ENCODE measurements around the gene ZDHHC8. TPM values are rescaled to one million over a fixed set of nuclear protein-coding genes. Genes with fewer than 3 reads are reported as not detected.
A peak's percentile ranks its signal among the peaks of the same experiment; 100 is the strongest.

The ZDHHC8 gene
- polyA plus RNA-seq, 2 of the 4 experiments (the other 2 are of a cell fraction) = 5.3 to 28.1 TPM

DNA sequence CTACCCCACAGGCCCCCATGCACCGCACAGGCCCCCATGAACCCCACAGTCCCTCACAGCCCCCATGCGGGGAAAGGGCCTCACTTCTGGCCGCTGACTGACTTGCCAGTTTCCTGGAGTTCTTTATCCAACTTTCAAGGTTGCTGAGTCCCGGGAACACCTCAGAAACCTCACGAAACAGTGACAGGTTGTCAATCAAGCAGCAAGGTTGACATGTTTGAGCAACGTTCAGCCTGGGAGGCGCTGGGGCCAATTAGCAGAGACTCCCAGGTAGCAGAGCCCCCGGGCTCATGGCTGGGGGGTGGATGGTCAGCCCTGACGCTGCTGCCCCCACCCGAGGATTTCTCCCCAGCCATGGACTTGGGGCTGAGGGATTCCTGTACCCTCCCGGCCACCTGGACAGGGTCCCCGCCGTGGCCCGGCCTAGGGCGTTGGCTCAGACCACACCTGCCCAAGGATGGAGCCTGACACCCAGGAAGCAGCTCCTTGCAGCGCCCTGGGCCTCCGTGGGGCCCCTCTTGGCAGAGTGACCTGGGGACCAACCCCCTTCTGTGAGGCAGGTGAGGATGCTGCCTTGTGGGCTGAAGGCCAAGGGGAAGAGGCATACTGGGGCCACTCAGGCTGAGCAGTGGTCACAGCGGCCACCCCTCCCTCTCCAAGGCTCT, 53.0 kb downstream of the ZDHHC8 start (continued):
- TF ChIP-seq EHF (CRISPR knock-in tag; IDR thresholded peaks at IDR 0.05) (no peak), HOXB13 (CRISPR knock-in tag; IDR thresholded peaks at IDR 0.05; ENCODE audit: low read depth) (no peak), POLR2A (IDR thresholded peaks at IDR 0.05; ENCODE audit: low read length) (no peak)

DNA sequence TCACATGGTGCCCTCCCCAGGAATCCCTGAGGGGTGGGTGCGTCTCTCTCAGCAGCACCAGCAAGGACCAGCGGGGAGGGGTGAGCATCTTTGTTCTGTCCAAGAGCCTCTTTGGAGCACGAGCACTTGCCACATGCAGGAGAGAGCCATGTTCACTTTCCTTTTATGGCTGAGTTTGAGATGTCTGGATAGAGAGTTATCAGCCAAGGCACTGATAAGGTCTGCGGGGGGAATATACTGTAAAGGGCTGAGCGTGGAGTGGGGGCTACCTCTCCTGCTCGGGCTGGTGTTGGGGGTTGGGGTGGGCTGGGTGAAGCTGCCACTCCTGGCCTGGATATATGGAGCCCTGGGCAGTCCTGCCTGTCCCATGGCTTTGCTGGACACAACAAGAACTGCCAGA, 54.1 kb downstream of the ZDHHC8 start:
- ATAC-seq (no peak), FAIRE-seq (no peak), DNase-seq (ENCODE audit: low read depth in 1 of 2, low spot score in 1 of 2) (no peak)
- Histone ChIP-seq H3K4me3 (no peak overlapping the region), H3K9me3 (no peaks in the 10 kb centered on the region), H3K4me1 (no peaks in the 10 kb centered on the region), H3K27ac (no peak overlapping the region), H3K4me2 (no peak overlapping the region)
- CTCF ChIA-PET = interaction anchor here (0.8 to 1.8 kb wide), 4 partner anchors 22 to 100 kb away, joined by 3 to 4 read pairs (median 3); no protein-coding TSS in a partner anchor
- POLR2A ChIA-PET = no interaction called here
- no peak for TF ChIP-seq RNF2 (IDR thresholded peaks at IDR 0.05; ENCODE audit: borderline replicate concordance, low read depth)
- TF ChIP-seq RARB (CRISPR knock-in tag; IDR thresholded peaks at IDR 0.05) = no peak
- no peak for TF ChIP-seq EP300 (IDR thresholded peaks at IDR 0.05)
- TF ChIP-seq, protein P1, sequence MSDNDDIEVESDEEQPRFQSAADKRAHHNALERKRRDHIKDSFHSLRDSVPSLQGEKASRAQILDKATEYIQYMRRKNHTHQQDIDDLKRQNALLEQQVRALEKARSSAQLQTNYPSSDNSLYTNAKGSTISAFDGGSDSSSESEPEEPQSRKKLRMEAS (IDR thresholded peaks at IDR 0.05) = no peak
- 69% methylated on average over 3 of the region's 6 CpGs for WGBS (ENCODE audit: missing lambda C conversion rate)

DNA sequence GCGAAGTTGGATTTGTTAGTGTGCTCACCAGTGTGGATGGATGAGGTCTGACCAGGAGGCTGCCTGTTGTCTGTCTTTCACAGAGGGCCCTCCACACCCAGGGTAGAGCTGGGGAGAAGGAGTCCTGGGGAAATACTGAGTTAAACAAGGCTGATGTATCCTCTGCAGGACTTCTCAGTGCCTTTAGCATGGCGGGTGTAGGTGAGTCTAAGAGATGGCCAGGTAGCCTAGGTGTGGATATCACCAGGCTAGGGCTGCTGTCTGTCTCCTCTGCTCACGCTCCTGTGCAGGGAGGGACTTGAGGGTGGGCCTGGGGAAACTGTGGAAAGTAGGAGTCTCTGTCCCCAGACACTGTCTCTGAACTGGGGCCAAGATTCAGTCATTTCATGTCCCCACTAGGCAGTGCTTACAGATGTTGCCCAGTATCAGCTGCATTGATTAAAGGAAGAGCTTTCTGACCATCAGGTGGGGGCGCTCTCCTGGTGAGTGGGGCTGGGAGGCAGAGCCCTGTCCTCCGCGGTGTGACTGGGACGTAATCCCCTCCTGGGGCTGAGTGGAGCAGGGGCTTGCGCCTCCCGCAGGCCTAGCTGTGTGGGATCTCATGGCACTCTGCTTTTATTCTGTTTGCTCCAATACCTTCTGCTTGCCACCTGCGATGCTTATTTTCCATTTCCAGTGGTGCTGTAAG, 54.7 kb downstream of the ZDHHC8 start:
- Histone ChIP-seq H3K9me3 (no peaks in the 10 kb centered on the region), H3K4me2 (no peak overlapping the region), H3K4me1 (no peaks in the 10 kb centered on the region), H3K4me3 (no peak overlapping the region), H3K27ac (no peak overlapping the region)
- peak in 1 of 2 experiments; percentile 67; a peak in 3 of 6 replicates for ATAC-seq
- 34% methylated on average over 9 of the region's 10 CpGs for WGBS (ENCODE audit: missing lambda C conversion rate)
- TF ChIP-seq MYC (IDR thresholded peaks at IDR 0.05; ENCODE audit: borderline replicate concordance, low read length) (no peak), ZNF302 (CRISPR knock-in tag; IDR thresholded peaks at IDR 0.05) (no peak), NR3C1 (IDR thresholded peaks at IDR 0.05) (no peak), ZFP36 (IDR thresholded peaks at IDR 0.05; ENCODE audit: borderline replicate concordance, partially characterized antibody) (no peak), POLR2AphosphoS2 (conservative IDR thresholded peaks at IDR 0.05; ENCODE audit: low read length) (no peak), CHD2 (IDR thresholded peaks at IDR 0.05; ENCODE audit: low read length, partially characterized antibody) (no peak), ZC3H11A (IDR thresholded peaks at IDR 0.05) (no peak), FOSB (CRISPR knock-in tag; IDR thresholded peaks at IDR 0.05) (no peak), RCOR1 (IDR thresholded peaks at IDR 0.05; ENCODE audit: low read depth, low read length) (no peak), HDAC2 (IDR thresholded peaks at IDR 0.05) (no peak)
- TF ChIP-seq, protein P2, sequence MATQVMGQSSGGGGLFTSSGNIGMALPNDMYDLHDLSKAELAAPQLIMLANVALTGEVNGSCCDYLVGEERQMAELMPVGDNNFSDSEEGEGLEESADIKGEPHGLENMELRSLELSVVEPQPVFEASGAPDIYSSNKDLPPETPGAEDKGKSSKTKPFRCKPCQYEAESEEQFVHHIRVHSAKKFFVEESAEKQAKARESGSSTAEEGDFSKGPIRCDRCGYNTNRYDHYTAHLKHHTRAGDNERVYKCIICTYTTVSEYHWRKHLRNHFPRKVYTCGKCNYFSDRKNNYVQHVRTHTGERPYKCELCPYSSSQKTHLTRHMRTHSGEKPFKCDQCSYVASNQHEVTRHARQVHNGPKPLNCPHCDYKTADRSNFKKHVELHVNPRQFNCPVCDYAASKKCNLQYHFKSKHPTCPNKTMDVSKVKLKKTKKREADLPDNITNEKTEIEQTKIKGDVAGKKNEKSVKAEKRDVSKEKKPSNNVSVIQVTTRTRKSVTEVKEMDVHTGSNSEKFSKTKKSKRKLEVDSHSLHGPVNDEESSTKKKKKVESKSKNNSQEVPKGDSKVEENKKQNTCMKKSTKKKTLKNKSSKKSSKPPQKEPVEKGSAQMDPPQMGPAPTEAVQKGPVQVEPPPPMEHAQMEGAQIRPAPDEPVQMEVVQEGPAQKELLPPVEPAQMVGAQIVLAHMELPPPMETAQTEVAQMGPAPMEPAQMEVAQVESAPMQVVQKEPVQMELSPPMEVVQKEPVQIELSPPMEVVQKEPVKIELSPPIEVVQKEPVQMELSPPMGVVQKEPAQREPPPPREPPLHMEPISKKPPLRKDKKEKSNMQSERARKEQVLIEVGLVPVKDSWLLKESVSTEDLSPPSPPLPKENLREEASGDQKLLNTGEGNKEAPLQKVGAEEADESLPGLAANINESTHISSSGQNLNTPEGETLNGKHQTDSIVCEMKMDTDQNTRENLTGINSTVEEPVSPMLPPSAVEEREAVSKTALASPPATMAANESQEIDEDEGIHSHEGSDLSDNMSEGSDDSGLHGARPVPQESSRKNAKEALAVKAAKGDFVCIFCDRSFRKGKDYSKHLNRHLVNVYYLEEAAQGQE (IDR thresholded peaks at IDR 0.05) = no peak
- TF ChIP-seq, protein P3, sequence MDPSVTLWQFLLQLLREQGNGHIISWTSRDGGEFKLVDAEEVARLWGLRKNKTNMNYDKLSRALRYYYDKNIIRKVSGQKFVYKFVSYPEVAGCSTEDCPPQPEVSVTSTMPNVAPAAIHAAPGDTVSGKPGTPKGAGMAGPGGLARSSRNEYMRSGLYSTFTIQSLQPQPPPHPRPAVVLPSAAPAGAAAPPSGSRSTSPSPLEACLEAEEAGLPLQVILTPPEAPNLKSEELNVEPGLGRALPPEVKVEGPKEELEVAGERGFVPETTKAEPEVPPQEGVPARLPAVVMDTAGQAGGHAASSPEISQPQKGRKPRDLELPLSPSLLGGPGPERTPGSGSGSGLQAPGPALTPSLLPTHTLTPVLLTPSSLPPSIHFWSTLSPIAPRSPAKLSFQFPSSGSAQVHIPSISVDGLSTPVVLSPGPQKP (IDR thresholded peaks at IDR 0.05; ENCODE audit: low read depth, low read length) = no peak
- FAIRE-seq = no peak
- POLR2A ChIA-PET = no interaction called here
- CTCF ChIA-PET = interaction anchor here (0.9 to 2.8 kb wide), 5 partner anchors 22 to 99 kb away, joined by 3 to 9 read pairs (median 3); no protein-coding TSS in a partner anchor
- peak in 1 of 2 experiments; percentile 25 for DNase-seq (ENCODE audit: low read depth in 1 of 2, low spot score in 1 of 2)

All from A549 (cell line).